Measurements from ENCODE around the gene PAM16.

Gene PAM16

DNA sequence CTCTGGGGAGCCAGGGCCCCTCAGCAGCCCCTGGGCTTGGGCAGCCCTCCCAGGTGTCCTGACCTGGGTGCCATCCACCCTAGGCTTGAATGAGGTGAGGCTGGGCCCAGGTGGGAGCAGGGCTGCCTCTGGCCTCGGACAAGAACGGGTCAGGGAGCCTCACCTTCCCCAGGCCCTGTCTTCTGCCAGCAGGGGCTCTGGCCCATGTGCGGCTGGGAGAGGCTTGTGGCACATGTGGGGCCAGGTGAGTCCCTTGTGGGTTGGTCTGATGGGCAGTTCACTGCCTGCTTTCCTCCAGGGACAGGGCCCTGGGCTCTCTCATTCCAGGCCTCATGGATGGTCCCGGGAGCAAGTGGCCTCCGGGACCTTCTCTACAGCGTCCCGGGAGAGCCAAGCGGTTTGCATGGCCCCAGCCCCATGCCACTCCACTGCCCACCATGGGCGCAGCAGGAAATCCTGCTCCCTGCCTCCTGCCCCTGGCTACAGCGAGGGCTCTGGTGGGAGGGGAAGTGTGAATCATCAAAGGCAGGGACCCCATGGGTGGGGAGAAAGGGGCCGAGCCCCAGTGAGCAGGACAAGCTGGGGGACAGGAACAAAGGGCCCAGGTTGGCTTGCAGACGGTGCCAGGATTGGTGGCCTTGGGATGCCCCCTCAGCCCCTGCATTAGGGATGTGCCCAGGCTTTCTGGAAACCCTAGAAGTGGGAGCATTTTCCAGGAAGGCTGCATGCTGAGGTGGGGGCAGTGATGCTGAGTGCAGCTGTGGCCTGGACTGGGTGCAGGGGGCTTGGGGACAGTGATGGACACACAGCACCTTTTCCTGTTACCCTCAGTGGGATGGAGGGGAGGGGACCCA is 32.7 kb upstream of the PAM16 start:
- DNase-seq (ENCODE audit: low spot score) = no peak

- no peak for DNase-seq (ENCODE audit: low spot score)
These were observed 31.8 kb upstream of the PAM16 start for GRCh38 chr16:4382795-4383357.

DNA sequence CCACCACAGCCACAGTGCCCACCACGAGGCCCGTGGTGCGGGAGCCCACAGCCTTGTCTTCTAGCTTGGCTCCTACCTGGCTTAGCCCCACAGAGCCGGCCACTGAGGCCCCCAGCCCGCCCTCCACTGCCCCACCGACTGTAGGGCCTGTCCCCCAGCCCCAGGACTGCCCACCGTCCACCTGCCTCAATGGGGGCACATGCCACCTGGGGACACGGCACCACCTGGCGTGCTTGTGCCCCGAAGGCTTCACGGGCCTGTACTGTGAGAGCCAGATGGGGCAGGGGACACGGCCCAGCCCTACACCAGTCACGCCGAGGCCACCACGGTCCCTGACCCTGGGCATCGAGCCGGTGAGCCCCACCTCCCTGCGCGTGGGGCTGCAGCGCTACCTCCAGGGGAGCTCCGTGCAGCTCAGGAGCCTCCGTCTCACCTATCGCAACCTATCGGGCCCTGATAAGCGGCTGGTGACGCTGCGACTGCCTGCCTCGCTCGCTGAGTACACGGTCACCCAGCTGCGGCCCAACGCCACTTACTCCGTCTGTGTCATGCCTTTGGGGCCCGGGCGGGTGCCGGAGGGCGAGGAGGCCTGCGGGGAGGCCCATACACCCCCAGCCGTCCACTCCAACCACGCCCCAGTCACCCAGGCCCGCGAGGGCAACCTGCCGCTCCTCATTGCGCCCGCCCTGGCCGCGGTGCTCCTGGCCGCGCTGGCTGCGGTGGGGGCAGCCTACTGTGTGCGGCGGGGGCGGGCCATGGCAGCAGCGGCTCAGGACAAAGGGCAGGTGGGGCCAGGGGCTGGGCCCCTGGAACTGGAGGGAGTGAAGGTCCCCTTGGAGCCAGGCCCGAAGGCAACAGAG is 31.0 kb upstream of the PAM16 start:
- no peak for DNase-seq (ENCODE audit: low spot score)

DNA sequence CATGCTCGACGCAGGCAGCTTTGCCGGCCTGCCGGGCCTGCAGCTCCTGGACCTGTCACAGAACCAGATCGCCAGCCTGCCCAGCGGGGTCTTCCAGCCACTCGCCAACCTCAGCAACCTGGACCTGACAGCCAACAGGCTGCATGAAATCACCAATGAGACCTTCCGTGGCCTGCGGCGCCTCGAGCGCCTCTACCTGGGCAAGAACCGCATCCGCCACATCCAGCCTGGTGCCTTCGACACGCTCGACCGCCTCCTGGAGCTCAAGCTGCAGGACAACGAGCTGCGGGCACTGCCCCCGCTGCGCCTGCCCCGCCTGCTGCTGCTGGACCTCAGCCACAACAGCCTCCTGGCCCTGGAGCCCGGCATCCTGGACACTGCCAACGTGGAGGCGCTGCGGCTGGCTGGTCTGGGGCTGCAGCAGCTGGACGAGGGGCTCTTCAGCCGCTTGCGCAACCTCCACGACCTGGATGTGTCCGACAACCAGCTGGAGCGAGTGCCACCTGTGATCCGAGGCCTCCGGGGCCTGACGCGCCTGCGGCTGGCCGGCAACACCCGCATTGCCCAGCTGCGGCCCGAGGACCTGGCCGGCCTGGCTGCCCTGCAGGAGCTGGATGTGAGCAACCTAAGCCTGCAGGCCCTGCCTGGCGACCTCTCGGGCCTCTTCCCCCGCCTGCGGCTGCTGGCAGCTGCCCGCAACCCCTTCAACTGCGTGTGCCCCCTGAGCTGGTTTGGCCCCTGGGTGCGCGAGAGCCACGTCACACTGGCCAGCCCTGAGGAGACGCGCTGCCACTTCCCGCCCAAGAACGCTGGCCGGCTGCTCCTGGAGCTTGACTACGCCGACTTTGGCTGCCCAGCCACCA is 30.2 kb upstream of the PAM16 start:
- DNase-seq (ENCODE audit: low spot score) = no peak

GRCh38 chr16:4380119-4381063 is 29.3 kb upstream of the PAM16 start:
- DNase-seq (ENCODE audit: low spot score) = no peak

DNA sequence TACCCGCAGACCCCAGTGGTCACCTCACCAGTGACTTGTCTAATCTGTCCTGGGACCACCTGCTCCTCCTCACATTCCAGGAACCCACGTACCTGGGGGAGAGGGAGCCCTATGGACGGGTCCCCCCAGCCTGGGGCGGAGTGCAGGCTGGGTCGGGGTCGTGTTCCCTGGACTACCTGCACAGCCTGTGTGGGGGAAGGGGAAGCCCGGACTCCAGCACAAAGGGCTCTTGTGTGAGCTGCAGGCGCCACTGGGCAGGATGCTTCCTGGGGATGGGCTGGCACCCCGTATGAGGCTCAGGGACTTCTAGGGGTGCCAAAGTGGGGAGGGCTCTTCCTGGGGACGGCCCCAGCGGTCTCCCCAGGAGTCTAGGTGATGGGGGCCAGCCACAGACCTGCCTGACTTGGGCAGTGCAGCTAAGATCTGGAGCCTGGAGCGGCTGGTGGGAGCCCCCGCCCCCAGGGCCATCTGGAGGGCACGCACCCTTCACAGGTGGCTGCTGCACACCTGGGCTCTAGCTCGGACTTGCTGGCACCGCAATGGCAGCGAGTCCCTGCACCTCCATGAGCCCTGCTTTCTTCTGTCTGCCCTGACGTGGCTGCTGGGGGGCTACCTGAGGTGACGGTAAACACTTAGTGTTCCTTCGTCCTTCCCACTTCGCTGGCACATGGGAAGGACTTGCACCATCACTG is 28.0 kb upstream of the PAM16 start:
- DNase-seq (ENCODE audit: low spot score) = no peak

DNA sequence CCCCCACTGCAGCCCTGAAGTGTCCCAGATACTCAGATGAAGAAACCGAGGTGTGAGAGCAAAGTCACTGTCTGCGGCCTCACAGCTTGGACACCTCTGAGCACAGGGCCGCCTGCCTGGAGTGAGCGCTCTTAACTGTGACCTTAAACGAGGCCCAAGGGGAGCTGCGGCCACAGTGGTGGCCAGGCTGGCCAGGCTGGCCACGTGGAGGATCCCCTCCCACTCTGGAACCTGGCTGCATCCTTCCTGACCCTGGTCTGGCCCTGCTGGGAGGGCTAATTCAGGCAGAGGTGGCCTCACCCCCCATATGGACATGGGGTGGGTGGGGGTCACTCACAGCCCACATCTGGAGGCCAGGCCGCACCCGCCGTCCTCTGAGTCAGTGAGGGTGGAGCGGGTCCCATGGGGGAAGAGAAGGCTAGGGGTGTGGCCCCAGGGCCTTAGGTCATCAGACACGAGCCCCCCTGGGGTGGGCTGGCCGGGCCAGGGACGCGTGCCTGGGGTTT is 27.1 kb upstream of the PAM16 start:
- DNase-seq (ENCODE audit: low spot score) = no peak

DNA sequence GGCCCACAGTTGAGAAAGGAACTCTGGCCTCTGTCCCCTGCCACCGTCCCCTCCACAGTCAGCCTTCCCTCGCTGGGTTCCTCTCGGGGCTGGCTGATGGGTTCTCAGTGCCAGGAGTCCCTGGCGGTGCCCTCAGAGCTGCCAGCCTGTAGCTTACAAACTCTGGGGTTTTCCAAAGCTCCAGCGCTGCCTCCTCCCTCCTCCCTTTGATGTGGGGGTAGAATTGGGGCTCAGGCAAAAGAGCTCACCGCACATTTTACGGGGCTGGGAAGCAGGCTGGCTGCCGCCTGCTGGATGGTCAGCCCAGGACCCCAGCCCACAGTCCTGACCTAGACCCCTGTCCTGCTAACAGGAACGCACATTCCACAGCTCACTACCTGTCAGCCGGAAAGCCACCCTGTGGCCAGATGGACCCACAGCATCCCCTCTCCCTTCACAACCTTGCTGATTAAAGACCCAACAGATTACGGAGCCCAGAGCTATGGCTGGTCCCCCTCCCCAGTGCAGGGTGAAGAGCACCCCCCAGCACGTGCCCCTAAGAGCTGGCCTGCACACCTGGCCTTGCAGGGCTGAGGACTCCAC is 26.5 kb upstream of the PAM16 start:
- DNase-seq (ENCODE audit: low spot score) = no peak

DNA sequence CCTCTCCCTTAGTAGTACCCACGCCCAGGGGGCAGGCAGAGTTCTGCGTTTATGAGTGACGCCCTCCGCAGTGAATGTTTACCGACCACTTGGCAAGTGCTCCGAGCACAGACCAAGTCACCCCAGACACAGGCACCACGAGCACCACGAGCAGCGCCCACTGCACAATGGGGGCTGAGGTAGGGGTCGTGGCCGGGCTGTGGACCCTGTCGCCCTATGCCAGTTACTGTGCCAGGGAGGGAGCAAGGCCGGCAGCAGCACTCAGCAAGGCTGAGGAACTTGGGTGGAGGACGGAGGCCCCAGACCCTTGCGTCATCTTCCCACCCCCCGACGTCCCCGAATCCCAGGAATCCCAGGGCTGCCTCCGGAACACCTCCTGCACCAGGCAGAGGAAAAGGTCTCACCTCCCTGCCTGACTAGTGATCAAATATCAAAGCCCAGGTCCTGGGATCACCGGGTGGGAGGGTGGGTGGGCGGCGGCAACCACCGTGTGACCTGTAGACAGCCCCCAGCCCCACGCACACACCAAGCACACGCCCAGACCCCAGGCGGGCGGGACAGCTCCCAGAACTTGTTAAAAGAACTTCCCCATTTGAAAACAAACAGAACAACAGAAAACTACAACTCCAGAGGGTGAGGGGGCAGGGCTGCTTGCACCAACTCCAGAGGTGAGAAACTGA is 25.9 kb upstream of the PAM16 start:
- DNase-seq (ENCODE audit: low spot score) = no peak

DNA sequence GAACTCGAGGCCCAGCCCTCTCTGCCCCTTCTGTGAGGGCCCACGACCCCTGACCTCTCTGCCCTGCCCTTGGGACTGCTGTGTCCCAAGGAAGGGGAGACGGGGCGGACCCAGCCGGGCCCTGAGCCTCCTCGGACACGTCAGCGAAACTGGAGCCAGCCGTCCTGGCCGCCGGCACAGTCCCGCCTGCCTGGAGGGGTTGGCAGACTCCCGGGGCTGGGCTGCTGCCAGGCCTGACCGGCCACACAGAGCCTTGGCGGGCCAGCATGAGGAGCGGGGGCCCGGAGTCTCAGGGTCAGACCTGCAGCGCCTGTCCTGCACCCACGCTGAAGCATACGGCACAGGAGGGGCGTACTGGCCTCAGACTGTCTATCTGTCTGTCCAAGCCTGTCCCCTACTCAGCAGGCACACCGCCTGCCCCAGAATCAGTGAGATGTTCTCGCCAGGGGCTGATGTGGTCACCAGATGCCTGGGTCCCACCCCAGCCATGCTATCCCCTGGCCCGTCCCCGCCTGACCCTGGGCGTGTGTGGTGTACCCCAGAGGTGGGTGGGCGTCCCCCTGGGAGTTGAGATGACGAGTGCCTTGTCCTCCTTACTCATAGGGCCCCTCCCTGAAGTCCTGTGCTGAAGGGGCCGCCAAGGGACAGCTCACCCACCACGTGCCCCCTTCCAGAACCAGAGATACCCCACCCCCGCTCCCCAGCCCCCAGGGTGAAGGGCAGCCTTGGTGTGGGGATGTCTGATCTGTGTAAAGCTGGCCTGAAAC is 25.2 kb upstream of the PAM16 start:
- DNase-seq (ENCODE audit: low spot score) = no peak

- DNase-seq (ENCODE audit: low spot score) = no peak
These were observed 24.6 kb upstream of the PAM16 start for GRCh38 chr16:4375717-4376116.

GRCh38 chr16:4373909-4374742 is 23.0 kb upstream of the PAM16 start:
- no peak for DNase-seq (ENCODE audit: low spot score)

GRCh38 chr16:4373356-4373908 is 22.3 kb upstream of the PAM16 start:
- no peak for DNase-seq (ENCODE audit: low spot score)

DNA sequence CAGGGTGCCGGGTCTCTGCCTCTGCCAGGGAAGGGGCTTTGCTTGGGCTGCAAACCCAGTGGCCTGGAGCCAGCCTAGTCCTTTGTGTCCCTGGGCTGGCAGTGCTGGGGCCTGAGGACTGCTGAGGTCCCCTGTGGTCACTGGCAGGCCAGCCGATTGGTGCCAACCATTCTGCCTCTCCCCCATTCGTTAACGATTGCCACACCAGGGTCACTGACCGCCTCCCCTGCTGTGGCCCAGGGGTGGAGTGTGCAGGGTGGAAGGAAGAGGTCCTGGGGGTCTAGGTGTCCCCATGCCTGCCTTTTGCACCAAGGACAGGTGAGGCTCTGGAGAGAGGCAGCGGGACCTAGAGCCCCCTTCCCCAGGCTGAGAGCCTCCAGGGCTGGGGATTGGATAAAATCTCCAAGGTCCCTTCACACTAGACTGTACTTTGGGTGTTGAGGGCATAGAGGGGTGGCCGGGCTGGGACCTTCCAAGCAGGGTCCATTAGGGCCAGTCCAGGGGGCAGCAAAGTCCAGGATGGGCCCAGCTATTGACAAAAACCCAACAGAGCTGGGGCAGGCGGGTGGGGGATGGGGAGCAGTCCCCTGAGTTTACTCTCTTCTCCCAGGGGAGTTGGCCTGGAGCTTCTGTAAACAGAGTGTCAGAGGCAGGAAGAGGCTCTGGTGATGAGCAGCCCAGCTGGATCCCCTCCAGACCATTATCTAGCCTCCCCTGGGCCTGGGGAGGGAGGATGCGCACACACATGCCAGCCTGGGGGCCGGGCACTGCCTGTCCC is 21.6 kb upstream of the PAM16 start:
- DNase-seq (ENCODE audit: low spot score) = no peak

DNA sequence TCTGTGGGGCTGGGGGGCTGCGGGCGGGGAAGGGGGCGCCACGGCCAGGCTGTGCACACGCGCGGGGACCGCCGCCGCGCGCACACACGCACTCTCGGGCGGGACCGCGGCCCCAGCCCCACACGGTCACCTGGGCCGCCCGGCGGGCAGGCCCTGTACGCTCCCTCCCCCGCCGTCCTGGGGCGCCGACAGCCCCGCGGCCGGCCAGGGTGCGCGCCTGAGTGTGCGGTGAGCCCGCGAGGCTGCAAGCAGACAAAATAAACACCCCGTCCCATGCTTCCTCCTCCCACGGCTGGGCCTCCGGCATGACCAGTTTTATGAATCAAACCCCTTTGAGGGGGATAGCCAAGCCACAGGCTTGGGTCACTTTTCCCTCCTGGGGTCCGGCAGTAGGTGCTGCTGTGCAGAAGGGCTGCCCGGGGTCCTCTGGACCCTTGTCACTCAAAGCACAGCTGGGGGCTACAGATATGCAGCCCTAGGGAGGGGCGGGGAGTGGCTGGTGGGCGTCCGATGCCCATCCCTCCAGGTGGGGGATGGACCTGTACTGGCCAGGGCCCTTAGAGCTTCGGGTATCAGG is 21.0 kb upstream of the PAM16 start:
- peak; percentile 56 for DNase-seq (ENCODE audit: low spot score)

Data from RKO (cell line).